OCI-LY7 (cell line): ENCODE data around the gene ARFGAP3.

Experiments
- CTCF ChIP-seq: fragments of 200-600 bp; sonication (generic); conservative IDR thresholded peaks from 2 replicates; pipeline ENCODE4 v1.5.1; 2014; ENCODE audit warnings: mild to moderate bottlenecking, antibody characterized with exemption, low read length, moderate library complexity, mixed read lengths
- EZH2phosphoT487 ChIP-seq: fragments of 200-600 bp; sonication (generic); IDR thresholded peaks from 2 replicates; pipeline ENCODE4 v1.6.1; 2018; ENCODE audit warnings: low read depth, borderline replicate concordance, mild to moderate bottlenecking, mixed run types, antibody characterized with exemption, low read length, moderate library complexity, mixed read lengths

- TF ChIP-seq CTCF (no peak), EZH2phosphoT487 (no peak)
Measured at GRCh38 chr22:42904050-42904449, 47.0 kb upstream of the ARFGAP3 start.
